ENCODE data around the gene TNS2. TPM values are rescaled to one million over a fixed set of nuclear protein-coding genes. Genes with fewer than 3 reads are reported as not detected.

The TNS2 gene
- total and polyA plus RNA-seq, 2 of the 13 experiments (the other 11 are each of a cell fraction or from before 2014, with no cell fraction given): 8.9 to 20.4 TPM

DNA sequence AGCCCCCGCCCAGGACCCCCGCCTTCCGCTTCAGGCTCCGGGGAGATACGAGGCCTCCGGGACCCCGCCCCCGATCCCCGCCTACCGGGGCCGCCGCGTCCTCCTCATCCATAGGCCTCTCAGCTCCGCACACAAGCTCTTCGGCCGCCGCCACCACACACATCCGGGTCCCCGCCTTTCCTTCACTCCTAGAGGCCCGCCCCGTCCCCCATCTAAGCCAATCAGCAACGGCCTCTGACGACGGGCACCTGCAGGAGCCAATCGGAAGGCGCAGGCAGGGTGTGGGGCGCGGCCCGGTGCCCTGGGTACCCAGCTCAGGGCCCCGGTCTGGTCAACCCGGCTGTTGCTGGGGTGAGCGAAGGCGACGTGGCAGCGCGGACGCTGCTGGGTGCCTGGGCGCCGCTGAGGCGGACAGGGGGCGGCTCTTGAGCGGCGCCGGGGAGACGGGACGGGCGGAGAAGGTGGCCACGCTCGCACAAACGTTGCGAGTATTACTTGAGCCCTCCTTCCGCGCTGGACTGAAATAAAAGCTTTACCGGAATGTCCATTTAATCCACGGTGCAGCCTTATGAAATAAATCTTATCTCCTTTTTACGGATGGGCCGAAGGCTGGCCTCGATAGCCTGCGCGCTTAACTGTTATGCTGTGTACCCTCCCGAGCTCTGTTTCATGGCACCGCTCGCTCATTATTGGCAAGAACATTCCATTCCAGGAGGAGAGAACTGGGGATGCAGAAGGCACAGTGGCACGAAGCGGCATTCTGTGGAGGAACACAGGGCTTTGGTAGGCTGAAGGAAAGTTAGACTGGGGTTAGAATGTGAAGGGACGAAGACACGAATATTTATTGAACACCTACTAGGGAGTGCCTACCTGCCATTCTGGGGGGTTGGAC lies 29.6 kb downstream of the TNS2 start, which contains the start of gene SPRYD3 (continued):
- TF ChIP-seq KLF16 (CRISPR knock-in tag; IDR thresholded peaks at IDR 0.05) (peak in 1 of 2 experiments; percentile 28; a peak in 2 of 4 replicates), ZFP36 (IDR thresholded peaks at IDR 0.05; ENCODE audit: borderline replicate concordance, low read depth, low read length, partially characterized antibody) (no peak), SNRNP70 (IDR thresholded peaks at IDR 0.05; ENCODE audit: low read depth, low read length) (no peak), NR2F2 (IDR thresholded peaks at IDR 0.05; ENCODE audit: borderline replicate concordance, low read depth) (no peak), HOXA7 (CRISPR knock-in tag; IDR thresholded peaks at IDR 0.05) (no peak), PCBP2 (optimal IDR thresholded peaks at IDR 0.05; ENCODE audit: low read depth, low read length, poor library complexity, severe bottlenecking) (no peak), NR3C1 (CRISPR knock-in tag; IDR thresholded peaks at IDR 0.05) (no peak), CBFB (CRISPR knock-in tag; IDR thresholded peaks at IDR 0.05) (0 out of 2 replicates have a peak, but pooled peaks have one; percentile 40), HNF4A (CRISPR knock-in tag; IDR thresholded peaks at IDR 0.05) (no peak), NRL (CRISPR knock-in tag; IDR thresholded peaks at IDR 0.05; ENCODE audit: borderline replicate concordance) (0 out of 2 replicates have a peak, but pooled peaks have one; percentile 9), GABPB1 (CRISPR knock-in tag; IDR thresholded peaks at IDR 0.05) (peak; percentile 89), LCORL (IDR thresholded peaks at IDR 0.05) (no peak), LCORL (CRISPR knock-in tag; IDR thresholded peaks at IDR 0.05) (peak; percentile 56), ZNF563 (CRISPR knock-in tag; IDR thresholded peaks at IDR 0.05) (peak; percentile 92), SIN3B (IDR thresholded peaks at IDR 0.05; ENCODE audit: low read length) (no peak), MIXL1 (CRISPR knock-in tag; IDR thresholded peaks at IDR 0.05) (0 out of 2 replicates have a peak, but pooled peaks have one; percentile 33), TBL1XR1 (IDR thresholded peaks at IDR 0.05; ENCODE audit: borderline replicate concordance, low read length, partially characterized antibody) (peak; percentile 36), KDM2A (CRISPR knock-in tag; IDR thresholded peaks at IDR 0.05; ENCODE audit: borderline replicate concordance, low read depth) (peak; percentile 86), SP5 (CRISPR knock-in tag; IDR thresholded peaks at IDR 0.05; ENCODE audit: borderline replicate concordance, low read depth) (0 out of 2 replicates have a peak, but pooled peaks have one; percentile 37), CHCHD3 (CRISPR knock-in tag; IDR thresholded peaks at IDR 0.05) (no peak), HNRNPK (IDR thresholded peaks at IDR 0.05; ENCODE audit: low read depth, low read length, poor library complexity, severe bottlenecking) (peak; percentile 21), ZSCAN20 (CRISPR knock-in tag; IDR thresholded peaks at IDR 0.05; ENCODE audit: borderline replicate concordance) (no peak)
- TF ChIP-seq, protein P1, sequence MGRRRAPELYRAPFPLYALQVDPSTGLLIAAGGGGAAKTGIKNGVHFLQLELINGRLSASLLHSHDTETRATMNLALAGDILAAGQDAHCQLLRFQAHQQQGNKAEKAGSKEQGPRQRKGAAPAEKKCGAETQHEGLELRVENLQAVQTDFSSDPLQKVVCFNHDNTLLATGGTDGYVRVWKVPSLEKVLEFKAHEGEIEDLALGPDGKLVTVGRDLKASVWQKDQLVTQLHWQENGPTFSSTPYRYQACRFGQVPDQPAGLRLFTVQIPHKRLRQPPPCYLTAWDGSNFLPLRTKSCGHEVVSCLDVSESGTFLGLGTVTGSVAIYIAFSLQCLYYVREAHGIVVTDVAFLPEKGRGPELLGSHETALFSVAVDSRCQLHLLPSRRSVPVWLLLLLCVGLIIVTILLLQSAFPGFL (CRISPR knock-in tag; IDR thresholded peaks at IDR 0.05): no peak
- TF ChIP-seq, protein P2, sequence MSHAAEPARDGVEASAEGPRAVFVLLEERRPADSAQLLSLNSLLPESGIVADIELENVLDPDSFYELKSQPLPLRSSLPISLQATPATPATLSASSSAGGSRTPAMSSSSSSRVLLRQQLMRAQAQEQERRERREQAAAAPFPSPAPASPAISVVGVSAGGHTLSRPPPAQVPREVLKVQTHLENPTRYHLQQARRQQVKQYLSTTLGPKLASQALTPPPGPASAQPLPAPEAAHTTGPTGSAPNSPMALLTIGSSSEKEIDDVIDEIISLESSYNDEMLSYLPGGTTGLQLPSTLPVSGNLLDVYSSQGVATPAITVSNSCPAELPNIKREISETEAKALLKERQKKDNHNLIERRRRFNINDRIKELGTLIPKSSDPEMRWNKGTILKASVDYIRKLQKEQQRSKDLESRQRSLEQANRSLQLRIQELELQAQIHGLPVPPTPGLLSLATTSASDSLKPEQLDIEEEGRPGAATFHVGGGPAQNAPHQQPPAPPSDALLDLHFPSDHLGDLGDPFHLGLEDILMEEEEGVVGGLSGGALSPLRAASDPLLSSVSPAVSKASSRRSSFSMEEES (CRISPR knock-in tag; IDR thresholded peaks at IDR 0.05): no peak
- TF ChIP-seq, protein P3, sequence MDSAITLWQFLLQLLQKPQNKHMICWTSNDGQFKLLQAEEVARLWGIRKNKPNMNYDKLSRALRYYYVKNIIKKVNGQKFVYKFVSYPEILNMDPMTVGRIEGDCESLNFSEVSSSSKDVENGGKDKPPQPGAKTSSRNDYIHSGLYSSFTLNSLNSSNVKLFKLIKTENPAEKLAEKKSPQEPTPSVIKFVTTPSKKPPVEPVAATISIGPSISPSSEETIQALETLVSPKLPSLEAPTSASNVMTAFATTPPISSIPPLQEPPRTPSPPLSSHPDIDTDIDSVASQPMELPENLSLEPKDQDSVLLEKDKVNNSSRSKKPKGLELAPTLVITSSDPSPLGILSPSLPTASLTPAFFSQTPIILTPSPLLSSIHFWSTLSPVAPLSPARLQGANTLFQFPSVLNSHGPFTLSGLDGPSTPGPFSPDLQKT (CRISPR knock-in tag; IDR thresholded peaks at IDR 0.05; ENCODE audit: borderline replicate concordance): no peak
- TF ChIP-seq, protein P4, sequence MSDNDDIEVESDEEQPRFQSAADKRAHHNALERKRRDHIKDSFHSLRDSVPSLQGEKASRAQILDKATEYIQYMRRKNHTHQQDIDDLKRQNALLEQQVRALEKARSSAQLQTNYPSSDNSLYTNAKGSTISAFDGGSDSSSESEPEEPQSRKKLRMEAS (IDR thresholded peaks at IDR 0.05): peak; percentile 43; the same call in 1 of the 2 replicates
- TF ChIP-seq, protein P5, sequence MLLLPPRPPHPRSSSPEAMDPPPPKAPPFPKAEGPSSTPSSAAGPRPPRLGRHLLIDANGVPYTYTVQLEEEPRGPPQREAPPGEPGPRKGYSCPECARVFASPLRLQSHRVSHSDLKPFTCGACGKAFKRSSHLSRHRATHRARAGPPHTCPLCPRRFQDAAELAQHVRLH (CRISPR knock-in tag; IDR thresholded peaks at IDR 0.05; ENCODE audit: borderline replicate concordance, low read depth): peak; percentile 57; the same call in 1 of the 2 replicates

Measured in HepG2 (cell line).